Stimulated activated CD4-positive, alpha-beta T cell treated with anti-CD3 and anti-CD28 coated beads, Interleukin-2, amount 100 ng/mL, for 4 hours (primary cell): ENCODE results near the gene ITPKC.
"Not testable (repeated sequence)": the region's sequence is repeated elsewhere in the genome, so short reads cannot be mapped to it uniquely, and the experiment has no call there.

Experiments used
- DNase-seq: peaks from one replicate; pipeline ENCODE4 v3.0.0-alpha.2; 2020; ENCODE audit warnings: low read depth

ITPKC gene

GRCh38 chr19:40766385-40766784, 49.5 kb downstream of the ITPKC start:
- not testable (repeated sequence) for DNase-seq

- DNase-seq = no peak
Observed at GRCh38 chr19:40768869-40769268, 52.0 kb downstream of the ITPKC start.

DNA sequence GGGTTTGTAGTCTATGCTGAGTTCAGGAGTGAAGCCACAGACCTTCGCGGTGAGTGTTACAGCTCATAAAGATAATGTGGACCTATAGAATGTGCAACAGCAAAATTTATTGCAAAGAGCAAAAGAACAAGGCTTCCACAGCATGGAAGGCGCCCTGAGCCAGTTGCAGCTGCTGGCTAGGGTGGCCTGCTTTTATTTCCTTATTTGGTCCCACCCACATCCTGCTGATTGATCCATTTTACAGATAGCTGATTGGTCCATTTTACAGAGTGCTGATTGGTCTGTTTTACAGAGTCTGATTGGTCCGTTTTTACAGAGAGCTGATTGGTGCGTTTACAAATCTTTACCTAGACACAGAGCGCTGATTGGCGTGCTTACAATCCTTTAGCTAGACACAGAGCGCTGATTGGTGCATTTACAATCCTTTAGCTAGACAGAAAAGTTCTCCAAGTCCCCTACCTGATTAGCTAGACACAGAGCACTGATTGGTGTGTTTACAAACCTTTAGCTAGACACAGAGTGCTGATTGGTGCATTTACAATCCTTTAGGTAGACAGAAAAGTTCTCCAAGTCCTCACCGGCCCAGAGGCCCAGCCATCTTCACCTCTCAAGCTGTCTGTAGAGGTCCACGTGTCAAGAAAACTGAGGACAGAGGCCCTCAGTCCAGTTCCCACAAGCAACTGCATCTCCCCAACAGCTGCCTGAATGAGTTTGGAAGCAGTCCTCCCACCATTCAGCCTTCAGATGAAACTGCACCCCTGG, 54.4 kb downstream of the ITPKC start:
- DNase-seq = not testable (repeated sequence)

- DNase-seq = no peak
Observed at GRCh38 chr19:40774916-40775631, 58.2 kb downstream of the ITPKC start, which contains the start of gene MIA. Gene MIA (plus strand): TSS chr19:40775521. CDS start chr19:40775543, 22 bp downstream.

GRCh38 chr19:40775632-40776022, 58.7 kb downstream of the ITPKC start:
- DNase-seq = no peak

- no peak for DNase-seq
Observed at GRCh38 chr19:40776364-40776763, 59.5 kb downstream of the ITPKC start.

DNA sequence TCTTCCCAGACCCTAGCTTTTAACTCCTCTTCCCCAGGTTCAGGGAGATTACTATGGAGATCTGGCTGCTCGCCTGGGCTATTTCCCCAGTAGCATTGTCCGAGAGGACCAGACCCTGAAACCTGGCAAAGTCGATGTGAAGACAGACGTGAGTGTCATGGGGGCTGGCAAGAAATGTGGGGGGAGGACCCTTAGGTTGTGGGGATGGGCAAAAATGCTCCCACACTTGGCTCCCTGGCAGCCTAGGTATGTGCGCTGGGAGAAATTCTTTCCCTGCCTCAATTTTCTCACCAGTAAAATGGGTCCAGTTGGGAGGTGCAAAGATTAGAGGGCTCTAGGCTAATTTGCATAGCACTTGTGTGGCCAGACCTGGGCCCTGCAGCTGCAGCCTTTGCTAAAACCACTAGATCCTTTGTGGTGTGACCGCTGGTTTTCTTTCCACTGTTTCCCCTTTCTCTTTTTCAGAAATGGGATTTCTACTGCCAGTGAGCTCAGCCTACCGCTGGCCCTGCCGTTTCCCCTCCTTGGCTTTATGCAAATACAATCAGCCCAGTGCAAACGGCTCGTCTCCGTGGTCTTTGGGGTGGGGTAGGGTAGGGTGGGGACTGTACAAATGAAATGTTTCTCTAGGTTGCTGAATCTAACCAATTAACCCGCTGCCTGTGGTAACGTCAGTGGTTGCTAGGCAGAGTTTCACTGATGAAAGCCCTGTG, 60.2 kb downstream of the ITPKC start:
- peak; percentile 86 for DNase-seq

GRCh38 chr19:40777645-40777936, 60.7 kb downstream of the ITPKC start:
- DNase-seq = no peak

DNA sequence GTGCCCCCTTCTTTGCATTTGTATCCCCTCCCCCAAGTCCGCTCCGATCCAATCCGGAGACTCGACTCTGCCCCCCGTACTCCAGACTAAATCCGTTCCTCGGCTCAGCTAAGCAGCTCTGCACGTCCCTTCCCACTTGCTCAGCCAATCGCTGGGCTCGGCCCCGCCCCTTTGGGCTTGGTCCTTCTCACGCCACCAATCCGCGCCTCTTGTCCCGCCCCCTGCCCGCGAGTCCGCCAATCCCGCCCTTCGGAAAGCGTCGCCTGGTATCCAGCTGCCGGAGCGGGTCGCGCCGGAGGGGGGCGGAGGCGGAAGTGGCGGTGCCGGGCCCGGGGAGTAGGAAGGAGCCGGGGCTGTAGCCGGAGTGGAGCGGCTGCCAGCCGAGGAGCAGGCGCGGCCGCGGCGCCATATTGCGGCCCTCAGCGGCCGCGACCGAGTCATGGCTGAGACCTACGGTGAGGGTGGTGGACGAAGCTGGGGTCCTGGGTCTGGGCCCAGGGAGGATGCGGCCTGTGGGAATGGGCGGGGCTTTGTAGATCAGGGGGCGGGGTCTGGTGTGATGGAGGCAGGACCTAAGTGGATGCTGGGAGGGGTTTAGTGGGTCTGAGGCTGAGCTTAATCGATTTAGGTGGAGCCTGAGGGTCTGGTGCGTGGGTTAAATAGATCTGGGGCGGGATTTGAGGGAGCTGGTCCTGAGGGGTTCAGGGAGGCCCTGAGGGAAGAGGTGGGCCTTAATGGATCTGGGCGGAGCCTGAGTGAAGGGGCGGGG, 61.2 kb downstream of the ITPKC start, which contains the start of gene RAB4B:
TSS of gene RAB4B (plus strand) at position 311 of the 769 bp plus-strand sequence. CDS start at position 440, 129 bp downstream.
- DNase-seq = peak; percentile 100

DNA sequence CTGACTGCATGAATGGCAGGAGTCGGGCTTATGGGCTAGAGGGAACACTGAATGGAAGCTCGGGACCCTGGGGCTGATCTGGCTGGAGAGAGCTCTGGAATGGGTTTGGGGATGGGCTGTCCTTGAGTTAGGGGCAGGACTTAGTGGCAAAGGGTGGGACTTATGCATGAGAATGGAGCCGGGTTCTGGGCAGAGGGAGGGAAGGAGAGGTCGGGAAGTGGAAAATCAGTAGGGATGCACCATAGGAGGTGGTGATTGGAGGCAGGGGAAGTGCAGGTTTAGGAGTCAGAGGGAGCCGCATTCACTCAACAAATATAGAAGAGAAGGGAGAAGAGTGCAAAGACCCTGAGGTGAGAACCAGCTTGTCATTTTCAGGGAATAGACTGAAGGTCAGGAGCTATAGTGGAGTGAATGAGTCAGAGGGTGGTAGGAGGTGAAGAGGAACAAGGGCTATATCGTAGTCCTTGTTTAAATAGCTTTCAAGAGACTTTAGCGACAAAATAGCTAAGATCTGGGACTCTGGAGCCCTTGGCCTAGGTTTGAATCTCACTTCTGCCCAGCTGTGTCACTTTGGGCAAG, 61.9 kb downstream of the ITPKC start:
- no peak for DNase-seq

GRCh38 chr19:40780582-40780981, 63.7 kb downstream of the ITPKC start:
- DNase-seq = no peak

DNA sequence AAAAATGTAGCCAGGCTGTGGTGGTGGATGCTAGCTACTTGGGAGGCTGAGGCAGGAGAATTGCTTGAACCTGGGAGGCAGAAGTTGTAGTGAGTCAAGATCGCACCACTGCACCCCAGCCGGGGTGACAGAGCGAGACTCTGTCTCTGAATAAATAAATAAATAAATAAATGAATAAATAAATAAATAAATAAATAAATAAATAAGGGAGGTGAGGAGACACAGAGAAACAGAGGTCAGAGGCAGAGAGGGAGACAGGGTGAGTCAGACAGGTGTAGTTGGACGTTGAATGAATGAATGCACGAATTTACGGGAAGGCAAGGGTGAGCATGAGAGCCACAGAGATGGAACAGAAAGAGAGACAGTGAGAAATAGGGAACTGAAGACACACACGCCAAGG, 64.2 kb downstream of the ITPKC start:
- no peak for DNase-seq

GRCh38 chr19:40783711-40784110, 66.8 kb downstream of the ITPKC start:
- no peak for DNase-seq

DNA sequence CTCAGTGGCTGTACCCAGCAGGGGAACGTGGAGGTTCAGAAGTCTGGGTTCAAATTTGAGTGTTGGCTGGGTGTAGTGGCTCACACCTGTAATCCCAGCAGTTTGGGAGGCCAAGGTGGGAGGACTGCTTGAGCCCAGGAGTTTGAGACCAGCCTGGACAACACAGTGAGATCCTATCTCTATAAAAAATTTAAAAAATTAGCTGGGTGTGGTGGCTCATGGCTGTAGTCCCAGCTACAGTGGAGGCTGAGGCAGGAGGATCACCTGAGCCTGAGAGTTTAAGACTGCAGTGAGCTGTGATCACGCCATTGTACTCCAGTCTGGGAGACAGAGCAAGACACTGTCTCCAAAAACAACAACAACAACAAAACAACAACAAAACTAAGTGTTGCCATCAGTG, 67.2 kb downstream of the ITPKC start:
- not testable (repeated sequence) for DNase-seq

GRCh38 chr19:40785526-40785925, 68.6 kb downstream of the ITPKC start:
- no peak for DNase-seq

GRCh38 chr19:40786060-40787037, 69.4 kb downstream of the ITPKC start:
- DNase-seq = no peak
